Mammary epithelial cell (primary cell): Measurements from ENCODE around the gene APOL1.

Experiments
- EZH2 ChIP-seq: IDR thresholded peaks from 2 replicates; pipeline ENCODE4 v1.6.1; 2012; ENCODE audit warnings: low read length, inconsistent platforms, borderline replicate concordance
- TF ChIP-seq, protein P1 (sequence below), 2 donors: IDR thresholded peaks in 1 of 2; conservative IDR thresholded peaks in 1 of 2; 2 replicates each; pipeline ENCODE4 v1.5.1; 2011 to 2012; ENCODE audit warnings: inconsistent platforms in 2 of 2, low read length in 2 of 2, mild to moderate bottlenecking in 2 of 2, control low read depth in 1 of 2, low read depth in 1 of 2; ENCODE audit not compliant: insufficient read depth in 1 of 2; ENCODE audit errors: extremely low read depth in 1 of 2

DNA sequence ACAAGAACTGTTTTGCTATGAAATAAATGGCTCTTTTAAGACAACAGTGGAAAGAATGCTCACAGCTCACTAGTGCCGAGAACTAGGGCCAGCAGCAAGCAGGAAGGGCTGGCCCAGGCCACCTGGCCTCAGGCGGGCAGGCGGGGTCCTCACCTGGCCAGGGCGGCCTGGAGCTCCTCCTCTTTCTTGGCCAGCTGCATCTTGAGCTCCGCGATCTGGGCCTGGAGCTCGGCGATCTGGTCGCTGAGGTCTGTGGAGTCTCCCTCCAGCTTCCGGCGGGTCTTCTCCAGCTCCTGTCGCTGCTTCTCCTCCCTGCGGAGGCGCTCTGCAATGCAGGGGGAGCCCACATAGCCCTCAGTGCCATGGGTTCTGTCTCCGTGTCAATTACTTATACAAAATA, 43.8 kb downstream of the APOL1 start:
- TF ChIP-seq, protein P1, sequence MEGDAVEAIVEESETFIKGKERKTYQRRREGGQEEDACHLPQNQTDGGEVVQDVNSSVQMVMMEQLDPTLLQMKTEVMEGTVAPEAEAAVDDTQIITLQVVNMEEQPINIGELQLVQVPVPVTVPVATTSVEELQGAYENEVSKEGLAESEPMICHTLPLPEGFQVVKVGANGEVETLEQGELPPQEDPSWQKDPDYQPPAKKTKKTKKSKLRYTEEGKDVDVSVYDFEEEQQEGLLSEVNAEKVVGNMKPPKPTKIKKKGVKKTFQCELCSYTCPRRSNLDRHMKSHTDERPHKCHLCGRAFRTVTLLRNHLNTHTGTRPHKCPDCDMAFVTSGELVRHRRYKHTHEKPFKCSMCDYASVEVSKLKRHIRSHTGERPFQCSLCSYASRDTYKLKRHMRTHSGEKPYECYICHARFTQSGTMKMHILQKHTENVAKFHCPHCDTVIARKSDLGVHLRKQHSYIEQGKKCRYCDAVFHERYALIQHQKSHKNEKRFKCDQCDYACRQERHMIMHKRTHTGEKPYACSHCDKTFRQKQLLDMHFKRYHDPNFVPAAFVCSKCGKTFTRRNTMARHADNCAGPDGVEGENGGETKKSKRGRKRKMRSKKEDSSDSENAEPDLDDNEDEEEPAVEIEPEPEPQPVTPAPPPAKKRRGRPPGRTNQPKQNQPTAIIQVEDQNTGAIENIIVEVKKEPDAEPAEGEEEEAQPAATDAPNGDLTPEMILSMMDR (conservative IDR thresholded peaks at IDR 0.05 in 1 of 2, IDR thresholded peaks at IDR 0.05 in 1 of 2; ENCODE audit: extremely low read depth in 1 of 2, insufficient read depth in 1 of 2, low read depth in 1 of 2, low read length in 2 of 2) = no peak
- no peak for TF ChIP-seq EZH2
